Activated CD4-positive, CD25-positive, alpha-beta regulatory T cell treated with anti-CD3 and anti-CD28 coated beads, Interleukin-2, amount 50 U/mL, for 16 hours (primary cell): ENCODE data around the gene SLC17A7.
A peak's percentile ranks its signal among the peaks of the same experiment; 100 is the strongest.
"Not testable (repeated sequence)": the region's sequence is repeated elsewhere in the genome, so short reads cannot be mapped to it uniquely, and the experiment has no call there.

Experiments used
- DNase-seq: peaks from one replicate; pipeline ENCODE4 v3.0.0-alpha.2; 2020; ENCODE audit warnings: low read depth, low spot score

Gene SLC17A7

GRCh38 chr19:49444100-49444700, 2.9 kb upstream of the SLC17A7 start:
- DNase-seq, result not testable (repeated sequence)

GRCh38 chr19:49443366-49444099, 2.2 kb upstream of the SLC17A7 start:
- DNase-seq, result peak; percentile 84

GRCh38 chr19:49442771-49443365, 1.5 kb upstream of the SLC17A7 start:
- DNase-seq, result no peak

GRCh38 chr19:49442354-49442753, 1.0 kb upstream of the SLC17A7 start:
- no peak for DNase-seq

- DNase-seq, result no peak
These were observed 628 bp upstream of the SLC17A7 start for GRCh38 chr19:49441960-49442350.

GRCh38 chr19:49440439-49441209, 703 bp downstream of the SLC17A7 start:
- DNase-seq, result no peak

- no peak for DNase-seq
These were observed 1.5 kb downstream of the SLC17A7 start for GRCh38 chr19:49439836-49440235.

GRCh38 chr19:49438261-49438660, 3.1 kb downstream of the SLC17A7 start:
- DNase-seq, result no peak

- DNase-seq, result no peak
These were observed 4.1 kb downstream of the SLC17A7 start for GRCh38 chr19:49437231-49437630.

- no peak for DNase-seq
These were observed 4.8 kb downstream of the SLC17A7 start for GRCh38 chr19:49436381-49437017.

- DNase-seq, result no peak
These were observed 5.7 kb downstream of the SLC17A7 start for GRCh38 chr19:49435670-49436069.

GRCh38 chr19:49434907-49435583, 6.3 kb downstream of the SLC17A7 start:
- DNase-seq, result no peak

- DNase-seq, result no peak
These were observed 8.0 kb downstream of the SLC17A7 start for GRCh38 chr19:49433240-49433901.

- no peak for DNase-seq
These were observed 8.9 kb downstream of the SLC17A7 start for GRCh38 chr19:49432141-49433073.

GRCh38 chr19:49431330-49431749, 10.0 kb downstream of the SLC17A7 start:
- DNase-seq, result no peak

- no peak for DNase-seq
These were observed 10.5 kb downstream of the SLC17A7 start for GRCh38 chr19:49430678-49431329.

- no peak for DNase-seq
These were observed 11.1 kb downstream of the SLC17A7 start for GRCh38 chr19:49430172-49430677.

- DNase-seq, result no peak
These were observed 12.5 kb downstream of the SLC17A7 start for GRCh38 chr19:49428547-49429451.
